HG03342 (cell line): ENCODE results near the gene ADAR.

Source experiments
- ATAC-seq: cut with Tn5 transposase; IDR thresholded peaks from one replicate; pipeline ENCODE4 v1.9.1; 2021; ENCODE audit warnings: mild to moderate bottlenecking, moderate library complexity; ENCODE audit not compliant: unreplicated experiment

The ADAR gene

DNA sequence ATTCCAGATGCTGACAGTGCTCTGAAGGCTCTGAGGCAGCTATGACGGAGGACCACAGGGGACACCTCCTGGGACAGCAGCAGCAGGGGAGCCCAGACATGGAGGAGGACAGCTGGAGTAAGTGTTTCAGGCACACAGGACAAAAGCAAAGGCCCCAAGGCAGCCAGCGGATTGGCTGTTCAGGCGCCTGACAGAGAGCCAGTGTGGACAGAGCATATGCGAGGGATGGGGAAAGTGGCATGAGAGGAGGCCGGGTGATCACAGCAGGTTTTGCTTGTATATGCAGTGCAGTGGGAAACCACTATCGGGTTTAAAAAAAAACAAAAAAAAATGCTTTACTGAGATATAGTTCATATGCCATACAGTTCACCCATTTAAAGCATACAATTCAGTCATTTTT lies 21.3 kb downstream of the ADAR start:
- no peak for ATAC-seq

DNA sequence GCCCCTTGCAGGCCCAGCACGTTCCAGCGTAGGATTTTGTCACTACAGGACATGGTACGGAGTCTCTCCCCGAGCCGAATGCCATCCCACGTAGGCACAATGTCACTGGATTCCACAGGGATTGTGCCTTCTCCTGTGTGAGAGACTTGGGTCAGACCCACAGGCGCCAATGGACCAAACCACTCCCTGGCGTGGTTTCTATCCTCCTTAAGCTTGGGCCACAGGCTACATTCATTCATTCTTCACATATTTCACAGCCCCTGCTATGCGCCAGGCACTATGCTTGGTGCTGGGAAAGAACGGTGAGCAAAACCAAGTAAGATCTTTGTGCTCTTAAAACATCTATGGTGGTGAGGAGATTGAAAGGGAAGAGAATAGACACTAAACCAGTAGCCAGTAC lies 21.8 kb downstream of the ADAR start:
- no peak for ATAC-seq

DNA sequence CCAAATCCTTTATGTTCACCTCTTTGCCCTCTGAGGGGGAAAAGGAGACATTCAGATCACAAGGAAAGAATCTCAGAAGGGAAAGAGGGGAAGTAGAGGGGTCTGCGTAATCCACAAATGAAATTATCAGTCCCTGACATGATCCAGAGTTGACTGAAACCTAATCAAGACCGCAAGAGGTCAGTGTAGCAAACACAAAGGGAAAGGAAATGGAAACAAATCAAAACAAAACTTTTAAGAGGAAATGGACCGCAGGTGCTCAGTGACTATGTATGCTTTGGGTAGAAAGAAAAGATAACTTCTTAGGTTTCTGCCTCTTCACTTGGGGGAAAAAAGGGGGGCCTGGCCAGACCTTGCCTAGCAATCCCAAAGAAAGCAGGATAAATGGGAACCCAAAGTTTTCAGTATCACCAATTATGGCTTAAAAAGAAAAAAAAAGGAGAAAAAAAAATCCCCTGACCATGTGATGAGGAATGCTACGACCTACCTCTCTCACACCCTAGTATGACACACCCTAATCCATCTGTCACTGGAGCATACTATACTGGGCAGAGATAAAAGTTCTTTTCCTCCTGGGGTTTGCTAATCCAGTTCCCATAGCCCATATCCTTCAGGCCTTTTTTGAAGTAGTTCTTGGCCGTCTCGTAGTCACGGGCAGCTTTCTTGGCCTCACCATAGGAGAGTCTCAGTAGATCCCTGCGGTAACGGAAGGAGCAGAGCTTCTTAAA lies 23.6 kb downstream of the ADAR start:
- ATAC-seq: no peak

DNA sequence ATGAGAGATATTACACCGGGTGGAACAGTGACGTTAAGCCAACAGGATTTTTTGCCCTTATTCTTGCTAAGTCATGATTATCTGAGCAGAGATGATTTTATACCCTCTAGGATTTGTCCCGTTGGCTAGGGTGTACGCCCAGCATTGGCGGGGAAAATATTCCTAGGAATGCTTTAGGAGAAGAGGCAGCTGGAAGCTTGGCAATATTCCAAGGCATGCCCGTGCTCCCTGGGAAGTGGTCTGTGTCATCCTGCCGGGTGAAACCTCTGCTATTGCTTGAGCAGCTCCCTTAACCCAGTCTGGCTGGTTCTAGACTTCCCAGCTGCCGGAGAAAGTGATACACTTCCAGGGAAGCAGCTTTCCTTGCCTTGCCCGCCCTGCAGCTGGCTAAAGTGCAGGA lies 24.2 kb downstream of the ADAR start:
- no peak for ATAC-seq

DNA sequence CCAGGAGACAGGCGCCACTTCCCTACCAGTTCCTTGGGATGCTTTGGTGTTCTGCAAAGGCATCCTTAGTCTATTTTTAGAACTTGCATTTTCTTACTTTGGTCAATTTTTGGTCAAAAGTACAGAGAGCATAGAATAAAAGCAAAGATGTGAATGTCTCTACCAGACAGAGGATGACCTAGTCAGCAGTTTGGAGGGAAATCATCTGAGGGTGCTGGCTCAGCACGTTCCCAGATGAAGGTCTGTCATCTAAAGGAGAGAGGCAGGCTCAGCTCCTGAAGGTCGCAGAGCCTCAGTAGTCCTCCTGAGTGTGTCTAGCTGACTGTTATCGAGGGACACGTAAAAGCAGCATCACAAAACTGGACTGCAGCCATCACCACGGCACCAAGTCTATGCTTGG lies 25.1 kb downstream of the ADAR start:
- no peak for ATAC-seq

DNA sequence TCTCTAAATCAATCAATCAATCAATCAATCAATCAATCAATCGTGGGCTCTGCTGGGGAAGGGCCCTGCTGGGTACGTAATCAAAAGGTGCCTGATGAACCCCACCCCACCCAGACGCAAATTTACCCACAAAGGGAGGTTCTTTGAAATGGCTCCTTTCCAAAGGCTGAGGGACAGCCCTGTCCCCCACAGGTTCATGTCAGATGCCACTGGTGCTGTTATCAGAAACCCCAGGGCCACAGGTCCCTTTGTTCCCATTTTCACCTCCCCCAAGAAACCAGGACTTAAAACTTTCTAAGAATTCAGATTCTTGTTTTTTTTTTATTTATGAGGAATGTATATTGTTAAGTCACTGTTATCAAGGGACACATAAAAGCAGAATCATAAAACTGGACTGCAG lies 26.2 kb downstream of the ADAR start:
- no peak for ATAC-seq

DNA sequence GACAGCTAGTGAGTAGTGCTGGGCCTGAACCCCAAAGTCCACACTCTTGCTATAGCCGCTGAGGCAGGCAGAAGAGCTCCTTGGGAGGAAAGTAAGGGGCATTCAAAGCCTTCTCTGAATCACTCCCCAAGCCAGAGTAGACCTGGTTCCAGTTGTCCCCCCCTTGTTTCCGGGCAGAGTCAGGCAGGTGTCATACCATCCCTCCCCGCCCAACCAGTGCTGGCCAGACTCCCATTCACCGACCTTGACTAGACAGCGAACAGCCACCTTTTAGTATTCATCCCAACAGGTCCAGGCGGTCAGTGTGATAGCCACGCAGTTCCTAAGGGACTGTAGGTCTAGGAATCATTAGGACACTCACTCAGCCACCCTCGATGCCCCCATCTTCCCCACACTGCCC lies 28.6 kb downstream of the ADAR start:
- no peak for ATAC-seq

DNA sequence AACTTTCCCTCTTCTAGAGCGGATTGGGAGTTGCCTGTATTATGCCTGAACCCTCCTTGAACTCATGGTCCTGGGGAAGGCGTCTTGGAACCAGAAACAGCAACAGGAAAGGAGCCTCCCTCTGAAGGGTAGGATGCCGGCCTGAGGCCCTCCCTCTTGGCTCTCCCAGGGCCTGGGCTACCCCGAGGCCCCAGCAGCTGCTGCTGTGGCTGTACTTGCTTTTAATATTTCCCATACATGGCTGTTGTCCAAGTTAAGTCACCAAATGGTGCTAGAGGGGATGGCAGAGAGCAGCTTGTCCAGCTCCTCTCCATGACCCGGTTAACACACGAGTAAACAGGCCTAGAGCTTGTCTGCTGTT lies 29.9 kb downstream of the ADAR start:
- no peak for ATAC-seq

DNA sequence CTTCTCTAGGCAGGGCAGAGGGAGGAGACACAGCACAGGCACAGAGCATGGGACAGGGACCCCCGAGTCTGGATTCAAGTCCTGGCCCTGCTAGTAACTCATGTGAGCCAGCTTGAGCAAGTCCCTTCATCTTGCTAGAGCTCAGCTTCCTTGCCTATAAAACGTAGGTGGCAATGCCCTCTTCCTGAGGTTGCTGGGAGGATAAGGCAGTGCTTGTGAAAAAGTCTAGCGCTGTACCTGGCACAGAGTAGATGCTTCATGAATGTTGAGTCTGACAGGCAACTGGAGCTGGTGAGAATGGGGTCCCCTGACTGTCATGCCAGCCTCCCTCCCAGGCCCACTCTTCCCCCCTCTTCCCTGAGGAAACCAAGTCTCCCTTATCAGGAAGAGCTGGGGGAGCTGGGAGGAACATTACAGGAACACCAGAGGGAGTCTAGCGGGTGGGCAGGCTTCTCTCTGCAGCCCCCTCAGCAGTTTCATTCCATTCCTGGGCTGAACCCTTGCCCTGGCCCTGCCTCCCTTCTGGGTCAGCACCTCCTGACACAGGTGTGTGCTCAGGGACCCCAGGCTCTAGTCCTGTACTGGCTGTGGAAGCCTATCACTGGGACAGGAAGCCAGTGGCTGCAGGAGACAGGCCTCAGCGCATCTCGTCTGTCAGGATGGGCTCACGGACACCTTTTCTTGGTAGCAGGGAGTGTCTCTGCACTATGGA lies 30.5 kb downstream of the ADAR start:
- ATAC-seq: no peak

DNA sequence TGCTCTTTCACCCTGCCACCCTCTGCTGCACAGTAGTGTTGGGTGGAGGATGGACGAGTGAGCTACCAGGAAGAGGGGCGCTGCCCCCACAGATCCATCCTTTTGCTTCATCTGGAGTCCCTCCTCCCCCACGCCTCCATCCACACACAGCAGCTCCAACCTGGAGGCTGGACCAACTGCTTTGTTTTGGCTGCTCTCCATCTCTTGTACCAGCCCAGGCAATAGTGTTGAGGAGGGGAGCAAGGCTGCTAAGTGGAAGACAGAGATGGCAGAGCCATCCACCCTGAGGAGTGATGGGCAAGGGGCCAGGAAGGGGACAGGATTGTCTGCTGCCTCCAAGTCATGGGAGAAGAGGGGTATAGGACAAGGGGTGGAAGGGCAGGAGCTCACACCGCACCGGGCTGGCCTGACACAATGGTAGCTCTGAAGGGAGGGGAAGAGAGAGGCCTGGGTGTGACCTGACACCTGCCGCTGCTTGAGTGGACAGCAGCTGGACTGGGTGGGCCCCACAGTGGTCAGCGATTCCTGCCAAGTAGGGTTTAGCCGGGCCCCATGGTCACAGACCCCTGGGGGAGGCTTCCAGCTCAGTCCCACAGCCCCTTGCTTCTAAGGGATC lies 31.9 kb downstream of the ADAR start:
- ATAC-seq: no peak

DNA sequence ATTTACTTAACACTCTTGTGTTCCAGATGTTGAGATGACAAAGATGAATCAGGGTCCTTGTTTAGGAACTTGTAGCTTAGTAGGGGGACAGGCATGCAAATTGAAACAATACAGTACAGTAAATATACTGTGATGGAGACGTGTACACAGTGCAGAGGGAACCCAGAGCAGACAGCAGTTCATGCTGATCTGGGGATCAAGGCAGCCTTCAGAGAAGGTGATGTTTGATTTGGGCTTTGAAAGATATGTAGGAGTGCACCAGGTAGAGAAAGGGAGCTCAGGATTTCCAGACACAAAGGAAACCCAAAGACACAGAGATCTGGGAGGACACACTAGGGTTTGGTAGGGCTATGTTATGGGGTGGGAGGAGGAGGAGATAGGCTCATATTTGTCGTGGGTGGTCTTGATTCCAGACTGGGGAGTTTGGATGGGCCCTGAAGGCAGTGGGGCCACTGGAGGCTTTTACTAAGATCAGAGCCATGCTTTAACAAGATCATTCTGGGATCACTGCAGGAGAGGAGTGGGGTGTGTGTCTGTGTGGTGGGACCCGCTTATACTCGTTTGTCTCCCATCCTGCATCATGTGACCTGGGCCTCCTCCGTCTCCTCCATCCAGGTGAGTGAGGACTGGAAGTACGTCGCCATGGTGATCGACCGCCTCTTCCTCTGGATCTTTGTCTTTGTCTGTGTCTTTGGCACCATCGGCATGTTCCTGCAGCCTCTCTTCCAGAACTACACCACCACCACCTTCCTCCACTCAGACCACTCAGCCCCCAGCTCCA lies 32.6 kb downstream of the ADAR start:
- ATAC-seq: no peak

DNA sequence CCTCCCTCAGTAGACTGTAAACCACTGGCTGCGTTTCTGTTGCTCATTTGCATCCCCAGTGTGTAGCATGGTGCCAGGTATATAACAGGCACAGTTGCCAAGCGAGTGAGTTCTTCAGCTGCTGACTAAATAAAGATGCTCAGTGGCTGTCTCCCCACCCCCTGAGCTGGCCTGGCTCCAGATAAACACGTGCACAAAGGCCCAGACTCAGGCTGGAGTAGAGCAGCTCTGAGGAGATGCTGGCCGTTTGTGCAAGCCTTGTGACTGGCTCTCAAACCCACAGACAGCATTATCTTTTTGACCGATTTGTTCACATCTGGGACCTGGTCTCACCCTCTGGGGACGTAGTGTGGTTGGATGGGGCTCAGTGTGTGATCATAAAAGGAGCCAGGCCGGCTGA lies 33.3 kb downstream of the ADAR start:
- no peak for ATAC-seq

DNA sequence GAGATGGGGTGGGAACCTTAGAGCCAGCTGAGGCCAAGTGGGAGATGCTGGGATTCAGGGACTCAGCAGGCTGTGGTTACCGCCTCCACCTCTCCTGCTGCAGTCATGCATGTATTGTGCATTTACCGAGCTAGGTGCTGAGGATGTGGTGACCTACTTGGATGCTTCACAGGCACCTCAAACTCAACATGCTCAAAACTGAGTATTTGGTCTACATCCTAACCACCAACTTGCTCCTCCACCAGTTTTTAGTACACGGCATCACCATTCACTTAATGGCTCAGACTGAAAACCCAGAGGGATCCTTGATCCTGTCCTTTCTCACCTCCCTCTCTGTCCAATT lies 34.8 kb downstream of the ADAR start:
- no peak for ATAC-seq

DNA sequence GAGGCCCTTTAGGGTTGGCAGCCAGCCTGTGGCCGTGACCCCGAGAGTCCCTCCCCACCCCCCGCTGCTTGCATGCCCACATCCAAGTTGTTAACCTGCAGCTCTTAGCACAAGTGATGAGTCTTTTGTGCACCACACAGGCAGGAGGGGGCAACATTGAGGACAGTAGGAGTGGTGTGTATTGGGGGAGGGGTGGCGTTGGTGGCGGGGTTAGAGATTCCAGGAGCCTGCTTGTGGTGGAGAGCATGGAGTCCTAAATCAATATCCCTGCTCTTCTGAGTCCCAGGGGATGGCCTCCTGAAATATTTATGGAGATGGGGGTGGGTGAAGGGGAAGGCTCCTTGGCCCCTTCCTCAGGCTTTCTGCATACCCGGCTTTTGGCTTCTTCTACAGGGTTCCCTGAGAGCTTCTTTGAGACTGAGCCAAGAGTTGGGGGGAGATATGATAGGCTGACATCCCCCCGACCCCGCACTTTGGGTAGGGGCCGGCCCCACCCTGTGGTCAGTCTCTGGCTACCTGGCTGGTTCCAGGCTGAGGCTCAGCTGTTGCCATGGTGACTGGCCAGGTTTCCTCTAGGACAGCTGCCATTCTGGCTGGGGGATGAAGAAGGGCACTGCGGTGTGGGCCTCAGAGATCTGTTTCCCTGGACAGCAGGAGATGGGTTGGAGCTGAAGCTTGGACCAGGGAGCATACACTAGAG lies 35.4 kb downstream of the ADAR start:
- no peak for ATAC-seq

DNA sequence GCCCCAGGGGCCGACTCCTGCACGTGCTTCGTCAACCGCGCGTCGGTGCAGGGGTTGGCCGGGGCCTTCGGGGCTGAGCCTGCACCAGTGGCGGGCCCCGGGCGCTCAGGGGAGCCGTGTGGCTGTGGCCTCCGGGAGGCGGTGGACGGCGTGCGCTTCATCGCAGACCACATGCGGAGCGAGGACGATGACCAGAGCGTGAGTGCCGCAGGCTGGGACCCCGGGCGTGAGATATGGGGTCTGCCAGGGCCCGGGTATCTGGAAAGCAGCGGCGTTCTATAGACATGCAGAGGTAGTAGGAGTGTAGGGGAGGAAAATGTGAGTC lies 36.1 kb downstream of the ADAR start:
- ATAC-seq: no peak

DNA sequence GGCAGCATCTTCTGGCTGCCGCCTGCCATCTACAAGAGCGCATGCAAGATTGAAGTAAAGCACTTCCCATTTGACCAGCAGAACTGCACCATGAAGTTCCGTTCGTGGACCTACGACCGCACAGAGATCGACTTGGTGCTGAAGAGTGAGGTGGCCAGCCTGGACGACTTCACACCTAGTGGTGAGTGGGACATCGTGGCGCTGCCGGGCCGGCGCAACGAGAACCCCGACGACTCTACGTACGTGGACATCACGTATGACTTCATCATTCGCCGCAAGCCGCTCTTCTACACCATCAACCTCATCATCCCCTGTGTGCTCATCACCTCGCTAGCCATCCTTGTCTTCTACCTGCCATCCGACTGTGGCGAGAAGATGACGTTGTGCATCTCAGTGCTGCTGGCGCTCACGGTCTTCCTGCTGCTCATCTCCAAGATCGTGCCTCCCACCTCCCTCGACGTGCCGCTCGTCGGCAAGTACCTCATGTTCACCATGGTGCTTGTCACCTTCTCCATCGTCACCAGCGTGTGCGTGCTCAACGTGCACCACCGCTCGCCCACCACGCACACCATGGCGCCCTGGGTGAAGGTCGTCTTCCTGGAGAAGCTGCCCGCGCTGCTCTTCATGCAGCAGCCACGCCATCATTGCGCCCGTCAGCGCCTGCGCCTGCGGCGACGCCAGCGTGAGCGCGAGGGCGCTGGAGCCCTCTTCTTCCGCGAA lies 36.6 kb downstream of the ADAR start:
- no peak for ATAC-seq

DNA sequence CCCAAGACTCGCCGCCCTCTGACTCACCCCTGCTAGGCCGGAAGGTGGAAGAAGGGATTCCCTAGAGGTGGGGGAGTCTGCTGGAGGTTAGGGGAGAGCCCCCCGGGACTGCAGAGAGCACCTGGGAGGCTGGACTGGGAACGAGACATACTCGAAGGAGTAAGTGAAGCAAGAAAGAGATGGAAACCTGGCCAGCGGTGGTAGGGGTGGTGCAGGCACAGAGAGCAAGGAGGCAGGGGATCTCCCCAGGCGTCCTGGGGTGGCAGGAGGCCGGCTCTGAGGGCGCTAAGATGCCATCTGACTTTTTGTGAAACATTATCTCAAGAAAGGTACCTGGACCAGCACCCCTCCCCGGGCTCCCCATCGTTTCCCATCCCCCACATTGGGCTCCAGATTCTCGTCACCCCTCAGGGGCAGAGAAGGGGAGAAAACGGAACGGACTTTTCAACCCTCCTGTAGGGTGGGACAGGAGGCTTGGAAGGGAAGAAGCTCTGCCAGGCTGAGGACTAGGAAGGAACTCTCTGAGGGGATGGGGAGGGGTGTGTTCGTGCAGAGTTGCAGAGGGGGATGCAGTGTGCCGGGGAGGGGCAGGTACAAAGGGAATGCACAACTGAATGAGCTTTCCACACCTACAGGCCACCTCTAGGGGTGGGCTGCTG lies 39.7 kb downstream of the ADAR start:
- no peak for ATAC-seq

DNA sequence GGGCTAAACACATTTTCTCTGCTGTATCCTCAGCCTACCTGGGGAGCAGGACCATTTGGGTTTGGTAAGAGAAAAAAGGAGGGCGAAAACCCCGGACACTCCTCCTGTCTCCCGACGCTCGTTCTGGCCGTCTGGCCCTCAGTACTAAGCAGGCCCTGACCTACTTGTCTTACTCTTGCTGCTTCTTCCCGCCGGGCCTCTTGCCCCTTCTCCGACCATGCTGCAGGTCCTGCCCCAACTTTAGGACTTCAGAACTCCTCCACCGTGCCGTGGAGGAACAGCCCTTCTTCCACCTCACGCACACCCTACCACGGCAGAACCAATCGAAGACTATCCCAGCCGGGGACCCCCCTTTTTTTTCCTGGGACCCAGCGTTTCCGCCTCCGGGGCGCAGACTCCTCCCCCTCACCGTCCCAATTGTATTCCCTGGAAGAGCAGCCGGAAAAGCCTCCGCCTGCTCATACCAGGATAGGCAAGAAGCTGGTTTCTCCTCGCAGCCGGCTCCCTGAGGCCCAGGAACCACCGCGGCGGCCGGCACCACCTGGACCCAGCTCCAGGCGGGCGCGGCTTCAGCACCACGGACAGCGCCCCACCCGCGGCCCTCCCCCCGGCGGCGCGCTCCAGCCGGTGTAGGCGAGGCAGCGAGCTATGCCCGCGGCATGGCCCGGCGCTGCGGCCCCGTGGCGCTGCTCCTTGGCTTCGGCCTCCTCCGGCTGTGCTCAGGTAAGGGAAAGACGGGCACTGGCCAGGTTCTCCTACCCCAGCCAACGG lies 40.4 kb downstream of the ADAR start, which contains the start of gene CHRNB2:
CHRNB2 (plus strand) TSS at position 393 of the 771 bp plus-strand sequence; CDS start at position 660, 267 bp downstream.
- peak; percentile 49 for ATAC-seq

DNA sequence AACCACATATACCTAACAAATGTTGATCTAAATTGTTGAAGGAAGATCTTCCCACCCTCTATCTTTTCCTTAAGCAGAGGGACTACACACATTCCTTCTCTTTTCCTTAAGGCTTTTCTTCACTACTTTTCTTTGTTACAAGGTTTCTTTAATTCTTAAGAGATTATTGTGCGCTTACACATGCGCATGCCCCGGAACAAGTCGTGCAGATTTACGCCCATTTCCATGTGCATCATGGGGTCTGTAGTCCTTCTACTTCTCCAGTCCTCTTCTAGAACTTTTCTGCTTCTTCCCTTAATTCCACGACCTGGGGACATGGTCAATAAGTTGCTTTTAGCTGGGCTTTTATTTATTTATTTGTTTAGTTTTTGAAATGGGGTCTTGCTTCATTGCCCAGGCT lies 42.1 kb downstream of the ADAR start:
- ATAC-seq: no peak
